ENCODE data around the gene MACC1. TPM values are rescaled to one million over a fixed set of nuclear protein-coding genes. Genes with fewer than 3 reads are reported as not detected.

The MACC1 gene
- total RNA-seq, 3 donors from 2014 or later (not counting 1 experiment from before 2014, with no cell fraction given) = 0.09 to 0.45 (median 0.26) TPM

DNA sequence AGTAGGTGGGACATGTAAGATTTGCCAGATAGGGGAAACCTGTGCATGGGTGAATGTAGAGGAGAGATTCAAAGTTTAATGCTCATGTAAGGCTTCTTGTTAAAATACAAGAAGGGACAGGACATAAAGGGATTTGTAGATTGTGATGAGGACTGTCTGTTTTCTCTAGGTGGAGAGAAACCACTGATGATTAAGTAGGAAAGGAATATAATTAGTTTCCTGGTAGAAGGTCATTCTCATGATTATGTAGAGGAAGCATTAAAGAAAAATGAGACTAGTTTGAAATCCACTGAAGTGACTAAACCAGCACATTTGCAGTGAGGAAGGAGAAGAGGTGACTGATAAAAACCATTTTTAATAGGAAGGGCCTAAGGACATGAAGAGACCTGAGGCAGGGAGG, 19.6 kb upstream of the MACC1 start:
- no peak for DNase-seq
- ATAC-seq = no peak
- H3K4me3 ChIP-seq (ENCODE audit: low read length) = no peak overlapping the region
- H3K27me3 ChIP-seq (ENCODE audit: control insufficient read depth, insufficient read depth, low read length) = no peaks in the 10 kb centered on the region
- TF ChIP-seq CTCF (IDR thresholded peaks at IDR 0.05) = no peak
- Mint-ChIP-seq H3K9me3 (peaks cover 2 to 9% of the 10 kb centered on the region in 2 donors), H3K27ac (no peak overlapping the region), H3K36me3 (no peaks in the 10 kb centered on the region), H3K4me1 (no peaks in the 10 kb centered on the region), H3K27me3 (ENCODE audit: low read depth in 2 of 2) (no peaks in the 10 kb centered on the region), H3K4me3 (no peak overlapping the region)
- no peaks in the 10 kb centered on the region for H3K9me3 ChIP-seq (ENCODE audit: control insufficient read depth, insufficient read depth, low read length)
- no peak overlapping the region for H3K27ac ChIP-seq (ENCODE audit: low read length)
- intact Hi-C loops (cut with micrococcal nuclease) = no loop called here
- no peaks in the 10 kb centered on the region for H3K36me3 ChIP-seq (ENCODE audit: control insufficient read depth, insufficient read depth, low read length)
- no peaks in the 10 kb centered on the region for H3K4me1 ChIP-seq (ENCODE audit: control insufficient read depth, insufficient read depth, low read length)

DNA sequence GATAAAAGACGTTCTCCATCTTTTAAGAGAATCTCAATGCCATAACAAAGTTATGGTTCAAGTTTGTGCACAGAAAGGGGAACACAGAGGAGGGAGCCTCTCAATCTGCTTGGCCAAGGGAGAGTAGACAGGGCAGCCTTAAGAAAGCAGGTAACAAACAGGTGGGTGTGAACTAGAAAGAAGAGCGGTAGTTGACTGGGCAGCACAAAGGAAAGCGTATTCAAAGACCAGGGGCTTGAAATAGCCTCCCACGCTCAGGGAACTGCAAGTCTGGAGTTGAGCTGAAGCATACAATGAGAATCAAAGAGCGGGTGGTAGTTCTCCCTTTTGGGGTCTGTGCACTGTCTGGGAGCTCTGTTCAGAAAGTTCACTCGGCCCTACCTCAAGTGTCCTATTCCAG, 18.9 kb upstream of the MACC1 start:
- Histone ChIP-seq H3K27me3 (ENCODE audit: control insufficient read depth, insufficient read depth, low read length) (no peaks in the 10 kb centered on the region), H3K9me3 (ENCODE audit: control insufficient read depth, insufficient read depth, low read length) (no peaks in the 10 kb centered on the region), H3K36me3 (ENCODE audit: control insufficient read depth, insufficient read depth, low read length) (no peaks in the 10 kb centered on the region), H3K4me3 (ENCODE audit: low read length) (no peak overlapping the region), H3K27ac (ENCODE audit: low read length) (no peak overlapping the region), H3K4me1 (ENCODE audit: control insufficient read depth, insufficient read depth, low read length) (no peaks in the 10 kb centered on the region)
- ATAC-seq = no peak
- 93% methylated on average over 6 of the region's 6 CpGs for WGBS (ENCODE audit: insufficient coverage)
- H3K9me3 Mint-ChIP-seq = peaks cover 2 to 9% of the 10 kb centered on the region in 2 donors
- H3K27ac Mint-ChIP-seq = no peak overlapping the region
- H3K27me3 Mint-ChIP-seq (ENCODE audit: low read depth in 2 of 2) = no peaks in the 10 kb centered on the region
- no peak overlapping the region for H3K4me3 Mint-ChIP-seq
- no peaks in the 10 kb centered on the region for H3K4me1 Mint-ChIP-seq
- no peak for TF ChIP-seq CTCF (IDR thresholded peaks at IDR 0.05)
- intact Hi-C loops (cut with micrococcal nuclease) = no loop called here
- no peaks in the 10 kb centered on the region for H3K36me3 Mint-ChIP-seq
- no peak for DNase-seq

- 89% methylated on average over 3 of the region's 4 CpGs for WGBS (ENCODE audit: insufficient coverage)
- no peaks in the 10 kb centered on the region for H3K4me1 Mint-ChIP-seq
- Histone ChIP-seq H3K9me3 (ENCODE audit: control insufficient read depth, insufficient read depth, low read length) (no peaks in the 10 kb centered on the region), H3K4me1 (ENCODE audit: control insufficient read depth, insufficient read depth, low read length) (no peaks in the 10 kb centered on the region), H3K27ac (ENCODE audit: low read length) (no peak overlapping the region), H3K27me3 (ENCODE audit: control insufficient read depth, insufficient read depth, low read length) (no peaks in the 10 kb centered on the region), H3K36me3 (ENCODE audit: control insufficient read depth, insufficient read depth, low read length) (no peaks in the 10 kb centered on the region), H3K4me3 (ENCODE audit: low read length) (no peak overlapping the region)
- no peaks in the 10 kb centered on the region for H3K36me3 Mint-ChIP-seq
- no peak overlapping the region for H3K4me3 Mint-ChIP-seq
- no peak for TF ChIP-seq CTCF (IDR thresholded peaks at IDR 0.05)
- no peaks in the 10 kb centered on the region for H3K27me3 Mint-ChIP-seq (ENCODE audit: low read depth in 2 of 2)
- no peak for DNase-seq
- H3K27ac Mint-ChIP-seq = no peak overlapping the region
- intact Hi-C loops (cut with micrococcal nuclease) = no loop called here
- peaks cover 2 to 9% of the 10 kb centered on the region in 2 donors for H3K9me3 Mint-ChIP-seq
- no peak for ATAC-seq
These were observed 18.1 kb upstream of the MACC1 start for GRCh38 chr7:20235288-20235687.

DNA sequence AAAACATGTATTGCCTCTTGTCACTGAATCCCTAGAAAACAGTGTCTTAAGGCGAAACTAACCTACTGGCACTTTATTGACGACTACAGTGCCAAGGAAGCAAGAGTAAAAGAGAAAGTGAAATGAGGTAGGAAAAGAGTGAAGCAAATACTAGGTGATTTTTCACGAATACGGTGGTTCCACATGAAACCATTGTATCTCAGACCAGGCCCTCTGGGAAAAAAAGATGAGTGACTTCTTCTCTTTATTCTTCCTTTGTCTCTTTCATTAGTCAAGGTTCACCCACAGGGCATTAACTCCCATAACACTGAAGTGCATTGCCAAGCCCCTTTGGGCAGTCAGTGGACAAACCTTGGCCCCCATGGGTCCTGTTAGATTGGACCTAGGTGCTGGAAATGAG, 16.2 kb upstream of the MACC1 start:
- DNase-seq (no peak), ATAC-seq (no peak)
- Histone ChIP-seq H3K27ac (ENCODE audit: low read length) (no peak overlapping the region), H3K4me3 (ENCODE audit: low read length) (no peak overlapping the region), H3K27me3 (ENCODE audit: control insufficient read depth, insufficient read depth, low read length) (no peaks in the 10 kb centered on the region), H3K4me1 (ENCODE audit: control insufficient read depth, insufficient read depth, low read length) (no peaks in the 10 kb centered on the region), H3K36me3 (ENCODE audit: control insufficient read depth, insufficient read depth, low read length) (no peaks in the 10 kb centered on the region), H3K9me3 (ENCODE audit: control insufficient read depth, insufficient read depth, low read length) (no peaks in the 10 kb centered on the region)
- TF ChIP-seq CTCF (IDR thresholded peaks at IDR 0.05) = no peak
- H3K36me3 Mint-ChIP-seq = no peaks in the 10 kb centered on the region
- H3K9me3 Mint-ChIP-seq = peaks cover 2 to 7% of the 10 kb centered on the region in 2 donors
- H3K4me1 Mint-ChIP-seq = no peaks in the 10 kb centered on the region
- 81% methylated on average over 4 of the region's 4 CpGs for WGBS (ENCODE audit: insufficient coverage)
- intact Hi-C loops (cut with micrococcal nuclease) = no loop called here
- H3K27me3 Mint-ChIP-seq (ENCODE audit: low read depth in 2 of 2) = no peaks in the 10 kb centered on the region
- H3K4me3 Mint-ChIP-seq = no peak overlapping the region
- no peak overlapping the region for H3K27ac Mint-ChIP-seq
